Vagina (tissue), 2 donors: ENCODE results near the gene COA1. TPM values are rescaled to one million over a fixed set of nuclear protein-coding genes. Genes with fewer than 3 reads are reported as not detected.

Source experiments
- DNase-seq, 2 donors: peaks; one replicate each; pipeline ENCODE4 v3.0.0-alpha.2; 2017; ENCODE audit errors: extremely low spot score in 2 of 2
- H3K27ac ChIP-seq: fragments of 200-600 bp; sonication (generic); one replicate; pipeline ENCODE4 v1.5.1; 2019
- H3K27me3 ChIP-seq: fragments of 200-600 bp; sonication (generic); one replicate; pipeline ENCODE4 v1.5.1; 2019
- H3K36me3 ChIP-seq, 2 donors: fragments of 200-600 bp; sonication (generic); one replicate each; pipeline ENCODE4 v1.5.1; 2017 to 2019
- H3K4me1 ChIP-seq: fragments of 200-600 bp; sonication (generic); one replicate; pipeline ENCODE4 v1.5.1; 2019
- H3K4me3 ChIP-seq, 2 donors: fragments of 200-600 bp; sonication (generic); 1 replicate in 1 of 2; 2 replicates in 1 of 2; pipeline ENCODE4 v1.5.1; 2016 to 2019
- H3K9me3 ChIP-seq: fragments of 200-600 bp; sonication (generic); one replicate; pipeline ENCODE4 v1.5.1; 2019
- CTCF ChIP-seq, 3 experiments: fragments of 450-650 bp in 2 of 3; fragments of 200-600 bp in 1 of 3; sonication (generic) in 1 of 3; IDR thresholded peaks; one replicate each; pipeline ENCODE4 v1.5.1; 2017 to 2019; ENCODE audit warnings: antibody characterized with exemption in 3 of 3, mild to moderate bottlenecking in 2 of 3, moderate library complexity in 2 of 3
- POLR2A ChIP-seq, 2 donors: fragments of 450-650 bp; IDR thresholded peaks; one replicate each; pipeline ENCODE4 v1.6.1; 2017; ENCODE audit warnings: antibody characterized with exemption in 2 of 2, mild to moderate bottlenecking in 2 of 2, moderate library complexity in 2 of 2
- POLR2AphosphoS5 ChIP-seq, 2 donors: sonication (generic); formaldehyde crosslinking; IDR thresholded peaks; one replicate each; pipeline ENCODE4 v1.9.0; 2017; ENCODE audit warnings: antibody characterized with exemption in 2 of 2, mild to moderate bottlenecking in 2 of 2, low read depth in 1 of 2; ENCODE audit not compliant: insufficient read depth in 1 of 2
- intact Hi-C: fragments of 100-400 bp; cut with DNase I; formaldehyde crosslinking; loops from one replicate; pipeline ENCODE4 v1.15.1; 2023
- total RNA-seq: library from RNA; depleted of rRNA; stranded (reverse); fragments of >200 nt; gene quantifications from one replicate; pipeline ENCODE4 v1.2.3, GENCODE V29; 2016

The COA1 gene
- total RNA-seq, 1 donor from 2014 or later = 47.6 TPM

GRCh38 chr7:43701500-43701854 lies 27.8 kb downstream of the COA1 start:
- Histone ChIP-seq H3K9me3 (no peaks in the 10 kb centered on the region), H3K27ac (no peak overlapping the region), H3K36me3 (no peaks in the 10 kb centered on the region), H3K4me3 (no peak overlapping the region), H3K4me1 (peaks cover 7% of the 10 kb centered on the region), H3K27me3 (no peaks in the 10 kb centered on the region)
- intact Hi-C loops = loop anchor here (5.0 kb wide), 1 partner anchor 119 kb away; the partner anchor contains the start of gene STK17A
- no peak for DNase-seq
- no peak for TF ChIP-seq CTCF (IDR thresholded peaks at IDR 0.05)
- TF ChIP-seq POLR2AphosphoS5 (IDR thresholded peaks at IDR 0.05; ENCODE audit: insufficient read depth in 1 of 2, low read depth in 1 of 2) = no peak
- no peak for TF ChIP-seq POLR2A (IDR thresholded peaks at IDR 0.05)

- no peaks in the 10 kb centered on the region for H3K36me3 ChIP-seq
- intact Hi-C loops = loop anchor here (5.0 kb wide), 1 partner anchor 119 kb away; the partner anchor contains the start of gene STK17A
- no peak for TF ChIP-seq CTCF (IDR thresholded peaks at IDR 0.05)
- no peak for TF ChIP-seq POLR2AphosphoS5 (IDR thresholded peaks at IDR 0.05; ENCODE audit: insufficient read depth in 1 of 2, low read depth in 1 of 2)
- no peak for TF ChIP-seq POLR2A (IDR thresholded peaks at IDR 0.05)
- no peak for DNase-seq
- H3K9me3 ChIP-seq = no peaks in the 10 kb centered on the region
- no peak overlapping the region for H3K4me3 ChIP-seq
- H3K27me3 ChIP-seq = no peaks in the 10 kb centered on the region
- H3K4me1 ChIP-seq = peaks cover 7% of the 10 kb centered on the region
- H3K27ac ChIP-seq = no peak overlapping the region
Measured at GRCh38 chr7:43700646-43701499, 28.4 kb downstream of the COA1 start.

- Histone ChIP-seq H3K4me1 (peaks cover 7% of the 10 kb centered on the region), H3K9me3 (no peaks in the 10 kb centered on the region), H3K27ac (no peak overlapping the region), H3K36me3 (no peaks in the 10 kb centered on the region), H3K27me3 (no peaks in the 10 kb centered on the region), H3K4me3 (no peak overlapping the region)
- intact Hi-C loops = loop anchor here (5.0 kb wide), 1 partner anchor 118 kb away; the partner anchor contains the start of gene STK17A
- TF ChIP-seq POLR2AphosphoS5 (IDR thresholded peaks at IDR 0.05; ENCODE audit: insufficient read depth in 1 of 2, low read depth in 1 of 2) (peak in 1 of 2 donors; percentile 72), CTCF (IDR thresholded peaks at IDR 0.05) (peak; percentile 56 to 75 (median 71)), POLR2A (IDR thresholded peaks at IDR 0.05) (no peak)
- no peak for DNase-seq
Measured at GRCh38 chr7:43700059-43700501, 29.2 kb downstream of the COA1 start.

GRCh38 chr7:43698460-43699255 lies 30.7 kb downstream of the COA1 start:
- Histone ChIP-seq H3K4me1 (peaks cover 7% of the 10 kb centered on the region), H3K27ac (no peak overlapping the region), H3K4me3 (no peak overlapping the region), H3K9me3 (no peaks in the 10 kb centered on the region), H3K36me3 (no peaks in the 10 kb centered on the region), H3K27me3 (no peaks in the 10 kb centered on the region)
- no peak for TF ChIP-seq POLR2A (IDR thresholded peaks at IDR 0.05)
- TF ChIP-seq CTCF (IDR thresholded peaks at IDR 0.05) = no peak
- TF ChIP-seq POLR2AphosphoS5 (IDR thresholded peaks at IDR 0.05; ENCODE audit: insufficient read depth in 1 of 2, low read depth in 1 of 2) = no peak
- DNase-seq = no peak
- intact Hi-C loops = no loop called here
